Keratinocyte (primary cell): ENCODE results near the gene UNC5A. TPM values are rescaled to one million over a fixed set of nuclear protein-coding genes. Genes with fewer than 3 reads are reported as not detected.

Experiments used
- DNase-seq: peaks from one replicate; pipeline ENCODE4 v3.0.0-alpha.2; 2011; ENCODE audit warnings: low read depth, missing footprints, low spot score
- FAIRE-seq: peaks from 2 replicates; lab custom pipeline; 2011; peaks lifted over from hg19 to GRCh38; lab: Jason Lieb, UNC
- H2AFZ ChIP-seq: 2 replicates; pipeline ENCODE4 v1.6.0; 2012; ENCODE audit warnings: low read length, control low read depth, inconsistent platforms; ENCODE audit not compliant: control insufficient read depth
- H3K27ac ChIP-seq: 2 replicates; pipeline ENCODE4 v1.5.1; 2011; ENCODE audit warnings: low read length; ENCODE audit not compliant: control insufficient read depth, insufficient read depth
- H3K27me3 ChIP-seq: 3 replicates; pipeline ENCODE4 v1.6.0; 2011; ENCODE audit warnings: low read length; ENCODE audit not compliant: control insufficient read depth, insufficient read depth; ENCODE audit errors: extremely low read depth
- H3K36me3 ChIP-seq, 2 experiments: 2 replicates in 1 of 2; 3 replicates in 1 of 2; pipeline ENCODE4 v1.5.1; 2011; ENCODE audit warnings: low read length in 2 of 2, mild to moderate bottlenecking in 1 of 2; ENCODE audit not compliant: control insufficient read depth in 2 of 2, insufficient read depth in 2 of 2; ENCODE audit errors: extremely low read depth in 1 of 2
- H3K4me1 ChIP-seq: 3 replicates; pipeline ENCODE4 v1.5.1; 2011; ENCODE audit warnings: low read length; ENCODE audit not compliant: control insufficient read depth, insufficient read depth; ENCODE audit errors: extremely low read depth
- H3K4me2 ChIP-seq: 3 replicates; pipeline ENCODE4 v1.6.0; 2011; ENCODE audit warnings: low read depth, low read length; ENCODE audit not compliant: control insufficient read depth, insufficient read depth; ENCODE audit errors: extremely low read depth
- H3K4me3 ChIP-seq, 3 experiments: fragments of 200-600 bp in 1 of 3; sonication (generic) in 1 of 3; 2 replicates in 2 of 3; 3 replicates in 1 of 3; pipeline ENCODE4 v1.5.1; 2011 to 2016; ENCODE audit warnings: low read length in 3 of 3, mild to moderate bottlenecking in 3 of 3, control low read depth in 2 of 3, inconsistent platforms in 1 of 3, low read depth in 1 of 3, mixed read lengths in 1 of 3, mixed run types in 1 of 3, moderate library complexity in 1 of 3; ENCODE audit not compliant: control insufficient read depth in 2 of 3, insufficient read depth in 2 of 3; ENCODE audit errors: extremely low read depth in 1 of 3
- H3K79me2 ChIP-seq: 2 replicates; pipeline ENCODE4 v1.6.0; 2012; ENCODE audit warnings: low read length; ENCODE audit not compliant: control insufficient read depth, insufficient read depth
- H3K9ac ChIP-seq: 3 replicates; pipeline ENCODE4 v1.6.0; 2011; ENCODE audit warnings: low read length; ENCODE audit not compliant: control insufficient read depth, insufficient read depth; ENCODE audit errors: extremely low read depth
- H3K9me1 ChIP-seq: 3 replicates; pipeline ENCODE4 v1.6.0; 2011; ENCODE audit warnings: low read length; ENCODE audit not compliant: control insufficient read depth, insufficient read depth; ENCODE audit errors: extremely low read depth
- H3K9me3 ChIP-seq: 2 replicates; pipeline ENCODE4 v1.5.1; 2012; ENCODE audit warnings: low read depth, low read length; ENCODE audit not compliant: control insufficient read depth
- H4K20me1 ChIP-seq: 3 replicates; pipeline ENCODE4 v1.6.0; 2011; ENCODE audit warnings: low read length; ENCODE audit not compliant: control insufficient read depth, insufficient read depth; ENCODE audit errors: extremely low read depth
- CTCF ChIP-seq, 3 experiments: IDR thresholded peaks in 1 of 3; conservative IDR thresholded peaks in 1 of 3; optimal IDR thresholded peaks in 1 of 3; 2 replicates in 2 of 3; 3 replicates in 1 of 3; pipeline versions ENCODE3 to v1.5.1; 2011; ENCODE audit warnings: low read length in 3 of 3, mild to moderate bottlenecking in 3 of 3, moderate library complexity in 2 of 3, control low read depth in 1 of 3, inconsistent platforms in 1 of 3; ENCODE audit not compliant: insufficient read depth in 2 of 3; ENCODE audit errors: extremely low read depth in 1 of 3
- EZH2 ChIP-seq: IDR thresholded peaks from one replicate; pipeline ENCODE4 v1.6.1; 2012; ENCODE audit warnings: inconsistent platforms, mild to moderate bottlenecking, low read length, moderate library complexity
- dilution Hi-C: fragments of 300-500 bp; cut with MboI; formaldehyde crosslinking; loops from one replicate; pipeline ENCODE4 v1.7.0; 2020; ENCODE audit warnings: low sequenced_read_pairs; ENCODE audit not compliant: extremely low pct_ligation_motif_present
- polyA plus RNA-seq, 5 experiments: library from polyadenylated mRNA; depleted of rRNA in 3 of 5; stranded (reverse) in 3 of 5; stranded (forward) in 1 of 5; unstranded in 1 of 5; fragments of >200 nt; gene quantifications; 1 replicate in 1 of 5; 2 replicates in 3 of 5; 3 replicates in 1 of 5; pipeline versions ENCODE4 v1.2.1 to v1.2.3, GENCODE V29; 2011 to 2012; ENCODE audit warnings: missing spikeins in 2 of 5, low read depth in 1 of 5, low replicate concordance in 1 of 5

UNC5A gene
- polyA plus RNA-seq, 1 donor (not counting 4 experiments of a cell fraction or from before 2014, with no cell fraction given), result not detected

GRCh38 chr5:176788091-176788490 is 22.3 kb upstream of the UNC5A start:
- H3K9me3 ChIP-seq, result no peaks in the 10 kb centered on the region
- no peak for DNase-seq
- H3K9ac ChIP-seq, result no peak overlapping the region
- H2AFZ ChIP-seq, result no peak overlapping the region
- no peaks in the 10 kb centered on the region for H3K36me3 ChIP-seq
- H3K4me3 ChIP-seq, result no peak overlapping the region
- TF ChIP-seq EZH2 (no peak), CTCF (optimal IDR thresholded peaks at IDR 0.05 in 1 of 3, IDR thresholded peaks at IDR 0.05 in 1 of 3, conservative IDR thresholded peaks at IDR 0.05 in 1 of 3; ENCODE audit: extremely low read depth in 1 of 3, insufficient read depth in 2 of 3, low read length in 3 of 3) (no peak)
- H3K9me1 ChIP-seq, result no peaks in the 10 kb centered on the region
- dilution Hi-C loops, result no loop called here
- no peak overlapping the region for H3K27ac ChIP-seq
- no peaks in the 10 kb centered on the region for H3K79me2 ChIP-seq
- H3K4me2 ChIP-seq, result peak overlapping the region; percentile 16
- no peak for FAIRE-seq
- peaks cover 8% of the 10 kb centered on the region for H3K27me3 ChIP-seq
- no peaks in the 10 kb centered on the region for H4K20me1 ChIP-seq
- peaks cover 32% of the 10 kb centered on the region for H3K4me1 ChIP-seq

- DNase-seq (no peak), FAIRE-seq (no peak)
- H3K4me2 ChIP-seq, result no peak overlapping the region
- TF ChIP-seq EZH2, result no peak
- TF ChIP-seq CTCF (optimal IDR thresholded peaks at IDR 0.05 in 1 of 3, IDR thresholded peaks at IDR 0.05 in 1 of 3, conservative IDR thresholded peaks at IDR 0.05 in 1 of 3; ENCODE audit: extremely low read depth in 1 of 3, insufficient read depth in 2 of 3, low read length in 3 of 3), result no peak
- H3K9ac ChIP-seq, result no peak overlapping the region
- peaks cover 11% of the 10 kb centered on the region for H3K27me3 ChIP-seq
- H3K36me3 ChIP-seq, result no peaks in the 10 kb centered on the region
- H3K79me2 ChIP-seq, result no peaks in the 10 kb centered on the region
- no peak overlapping the region for H3K27ac ChIP-seq
- dilution Hi-C loops, result no loop called here
- no peaks in the 10 kb centered on the region for H3K9me3 ChIP-seq
- no peak overlapping the region for H2AFZ ChIP-seq
- H3K9me1 ChIP-seq, result no peaks in the 10 kb centered on the region
- no peak overlapping the region for H3K4me3 ChIP-seq
- peaks cover 39% of the 10 kb centered on the region for H3K4me1 ChIP-seq
- no peaks in the 10 kb centered on the region for H4K20me1 ChIP-seq
Observed at GRCh38 chr5:176788941-176789872, 21.2 kb upstream of the UNC5A start.
